Ovary (tissue), 3 donors: ENCODE results near the gene COL15A1.

ENCODE experiments used
- CTCF ChIP-seq, 3 donors: fragments of 450-650 bp in 2 of 3; fragments of 200-600 bp in 1 of 3; IDR thresholded peaks; one replicate each; pipeline versions ENCODE4 v1.5.1 to v1.8.0; 2016 to 2022; ENCODE audit warnings: antibody characterized with exemption in 3 of 3, mild to moderate bottlenecking in 1 of 3
- POLR2A ChIP-seq: fragments of 450-650 bp; IDR thresholded peaks from one replicate; pipeline ENCODE4 v1.6.1; 2017; ENCODE audit warnings: antibody characterized with exemption, mild to moderate bottlenecking, moderate library complexity
- donor health status: DM: no; HTN: no; CAD: no.

- TF ChIP-seq POLR2A = no peak
- TF ChIP-seq CTCF (IDR thresholded peaks at IDR 0.05) = no peak
Measured at GRCh38 chr9:99114846-99115500, 171.3 kb downstream of the COL15A1 start.
